ENCODE results near the gene POSTN.

GRCh38 chr13:37546087-37546486, 52.5 kb downstream of the POSTN start:
- no peak for TF ChIP-seq CTCF (IDR thresholded peaks at IDR 0.05)
- no peak for TF ChIP-seq POLR2A (IDR thresholded peaks at IDR 0.05)

Data from heart left ventricle (tissue), 13 donors.